Naive thymus-derived CD4-positive, alpha-beta T cell (primary cell): Measurements from ENCODE around the gene PDZRN4. TPM values are rescaled to one million over a fixed set of nuclear protein-coding genes. Genes with fewer than 3 reads are reported as not detected.

Experiments used
- ATAC-seq: fragments of 150-1000 bp; cut with Tn5 transposase; 2 replicates; pipeline ENCODE4 v1.10.0; 2021; ENCODE audit warnings: mild to moderate bottlenecking, moderate library complexity
- CTCF ChIA-PET: fragments of 350-600 bp; sonication (Branson Sonifier 250); formaldehyde crosslinking; loops from one replicate; lab custom pipeline; 2021; ENCODE audit warnings: antibody characterized with exemption; lab: Charles Lee
- POLR2A ChIA-PET: fragments of 350-600 bp; sonication (Branson Sonifier 250); formaldehyde crosslinking; loops from one replicate; lab custom pipeline; 2021; ENCODE audit warnings: antibody characterized with exemption, inconsistent platforms; lab: Charles Lee
- DNase-seq, 9 donors: peaks; one replicate each; pipeline versions ENCODE4 v3.0.0 to v3.0.0-alpha.2; 2020 to 2022; ENCODE audit warnings: mixed read lengths in 1 of 9
- H3K27ac ChIP-seq: one replicate; pipeline ENCODE4 v1.7.0; 2013; ENCODE audit warnings: mild to moderate bottlenecking, low read depth, low read length, moderate library complexity
- H3K27me3 ChIP-seq, 2 donors: one replicate each; pipeline ENCODE4 v1.7.0; 2013; ENCODE audit warnings: low read length in 2 of 2, mild to moderate bottlenecking in 2 of 2, moderate library complexity in 2 of 2; ENCODE audit not compliant: control insufficient read depth in 2 of 2, insufficient read depth in 2 of 2
- H3K36me3 ChIP-seq, 3 experiments: 1 replicate in 2 of 3; 2 replicates in 1 of 3; pipeline ENCODE4 v1.7.0; 2013; ENCODE audit warnings: low read length in 3 of 3, mild to moderate bottlenecking in 3 of 3, moderate library complexity in 1 of 3; ENCODE audit not compliant: insufficient read depth in 3 of 3, control insufficient read depth in 2 of 3
- H3K4me1 ChIP-seq, 2 donors: one replicate each; pipeline ENCODE4 v1.7.0; 2013; ENCODE audit warnings: low read length in 2 of 2, mild to moderate bottlenecking in 2 of 2, moderate library complexity in 1 of 2; ENCODE audit not compliant: control insufficient read depth in 2 of 2, insufficient read depth in 2 of 2
- H3K4me3 ChIP-seq: 2 replicates; pipeline ENCODE4 v1.7.0; 2013; ENCODE audit warnings: mild to moderate bottlenecking, low read length
- H3K9me3 ChIP-seq, 3 experiments: 1 replicate in 2 of 3; 2 replicates in 1 of 3; pipeline ENCODE4 v1.7.0; 2013; ENCODE audit warnings: low read length in 3 of 3; ENCODE audit not compliant: control insufficient read depth in 2 of 3
- H3K27ac Mint-ChIP-seq, 9 donors: one replicate each; pipeline ENCODE4 v1.8.0; 2020 to 2022; ENCODE audit warnings: mixed read lengths in 9 of 9, mild to moderate bottlenecking in 8 of 9, moderate library complexity in 5 of 9, inconsistent platforms in 2 of 9
- H3K27me3 Mint-ChIP-seq, 5 donors: one replicate each; pipeline ENCODE4 v1.8.0; 2021 to 2022; ENCODE audit warnings: mixed read lengths in 5 of 5, mild to moderate bottlenecking in 1 of 5
- H3K36me3 Mint-ChIP-seq, 5 donors: one replicate each; pipeline ENCODE4 v1.8.0; 2020 to 2022; ENCODE audit warnings: mixed read lengths in 5 of 5, mild to moderate bottlenecking in 3 of 5, inconsistent platforms in 1 of 5
- H3K4me1 Mint-ChIP-seq, 7 donors: one replicate each; pipeline ENCODE4 v1.8.0; 2020 to 2022; ENCODE audit warnings: mixed read lengths in 7 of 7, mild to moderate bottlenecking in 3 of 7, inconsistent platforms in 1 of 7
- H3K4me3 Mint-ChIP-seq, 10 donors: one replicate each; pipeline ENCODE4 v1.8.0; 2020 to 2022; ENCODE audit warnings: mild to moderate bottlenecking in 10 of 10, mixed read lengths in 10 of 10, moderate library complexity in 6 of 10, inconsistent platforms in 2 of 10
- H3K9me3 Mint-ChIP-seq, 11 donors: one replicate each; pipeline ENCODE4 v1.8.0; 2020 to 2022; ENCODE audit warnings: mixed read lengths in 11 of 11, mild to moderate bottlenecking in 4 of 11, inconsistent platforms in 1 of 11, moderate library complexity in 1 of 11
- intact Hi-C, 2 donors: fragments of 100-400 bp; cut with micrococcal nuclease; formaldehyde crosslinking; loops; one replicate each; pipeline ENCODE4 v1.15.1; 2023
- polyA plus RNA-seq, 2 donors: library from polyadenylated mRNA; unstranded; fragments of 300-500 nt; fragmentation: Illumina TruSeq; gene quantifications; one replicate each; pipeline ENCODE4 v1.2.3, GENCODE V29; 2021
- total RNA-seq, 6 experiments: library from RNA in 5 of 6; stranded (reverse) in 5 of 6; gene quantifications; 1 replicate in 5 of 6; 2 replicates in 1 of 6; pipeline ENCODE4 v1.2.3 and lab custom pipeline; 2021 to 2026

Gene PDZRN4
- total and polyA plus RNA-seq, 7 experiments from 2014 or later, result not detected

DNA sequence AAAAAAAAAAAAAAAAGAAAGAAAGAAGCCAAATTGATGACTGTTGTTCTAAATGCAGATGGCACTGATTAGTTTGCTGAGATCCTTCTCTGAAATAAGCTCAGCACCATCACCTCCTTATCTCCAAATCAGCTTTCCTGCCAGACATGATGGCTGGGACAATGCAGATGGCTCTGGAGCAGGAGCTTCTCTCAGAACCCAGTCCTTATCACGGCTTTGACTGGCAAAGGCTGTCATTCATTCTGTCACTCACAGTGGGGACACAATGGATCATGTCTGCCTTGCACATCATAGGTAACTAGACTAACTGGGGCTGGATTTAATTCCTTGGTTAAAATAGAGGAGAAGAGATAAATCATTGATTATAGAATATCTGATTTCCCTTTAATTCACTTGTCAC is 146.3 kb downstream of the PDZRN4 start:
- intact Hi-C loops, result no loop called here
- Mint-ChIP-seq H3K4me3 (no peak overlapping the region), H3K36me3 (no peaks in the 10 kb centered on the region), H3K9me3 (peaks cover 0 to 8% (median 0%) of the 10 kb centered on the region in 11 donors), H3K27me3 (peaks cover 0 to 5% (median 0%) of the 10 kb centered on the region in 5 donors), H3K4me1 (no peaks in the 10 kb centered on the region), H3K27ac (no peak overlapping the region)
- H3K4me3 ChIP-seq, result no peak overlapping the region
- ChIA-PET POLR2A (no interaction called here), CTCF (no interaction called here)
- H3K4me1 ChIP-seq, result no peaks in the 10 kb centered on the region
- no peaks in the 10 kb centered on the region for H3K9me3 ChIP-seq
- H3K27ac ChIP-seq, result no peak overlapping the region
- ATAC-seq (no peak), DNase-seq (no peak)
- H3K27me3 ChIP-seq, result no peaks in the 10 kb centered on the region
- H3K36me3 ChIP-seq, result no peaks in the 10 kb centered on the region

DNA sequence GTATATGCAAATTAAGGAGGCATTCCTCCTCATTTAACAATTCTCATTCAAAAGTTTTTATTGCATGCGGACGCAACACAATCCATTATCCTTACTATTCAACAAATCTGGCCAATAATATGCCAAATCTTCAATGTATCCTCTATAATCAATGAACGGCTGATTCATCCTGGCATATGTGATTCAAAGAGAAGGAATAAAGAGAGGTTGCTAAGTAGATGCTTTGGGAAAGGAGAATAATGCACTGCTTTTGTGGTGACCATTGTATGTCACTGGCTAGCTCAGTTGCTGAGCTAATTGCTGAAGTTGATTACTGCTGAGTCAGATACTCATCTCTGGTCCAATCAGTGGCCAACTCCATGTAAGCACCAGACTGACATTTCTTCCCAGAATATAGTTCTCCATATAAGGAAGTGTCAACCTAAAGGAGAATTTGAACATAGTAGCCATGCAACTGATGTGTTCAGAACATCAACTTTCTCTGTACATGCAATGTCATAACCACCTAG is 148.0 kb downstream of the PDZRN4 start:
- no peaks in the 10 kb centered on the region for H3K36me3 Mint-ChIP-seq
- DNase-seq (no peak), ATAC-seq (no peak)
- no peaks in the 10 kb centered on the region for H3K36me3 ChIP-seq
- H3K9me3 ChIP-seq, result no peaks in the 10 kb centered on the region
- ChIA-PET POLR2A (no interaction called here), CTCF (no interaction called here)
- no peaks in the 10 kb centered on the region for H3K4me1 ChIP-seq
- intact Hi-C loops, result no loop called here
- no peaks in the 10 kb centered on the region for H3K4me1 Mint-ChIP-seq
- peaks cover 0 to 15% (median 4%) of the 10 kb centered on the region in 11 donors for H3K9me3 Mint-ChIP-seq
- no peak overlapping the region for H3K4me3 ChIP-seq
- H3K27me3 ChIP-seq, result no peaks in the 10 kb centered on the region
- H3K27ac Mint-ChIP-seq, result no peak overlapping the region
- H3K4me3 Mint-ChIP-seq, result no peak overlapping the region
- H3K27ac ChIP-seq, result no peak overlapping the region
- peaks cover 0 to 5% (median 0%) of the 10 kb centered on the region in 5 donors for H3K27me3 Mint-ChIP-seq

DNA sequence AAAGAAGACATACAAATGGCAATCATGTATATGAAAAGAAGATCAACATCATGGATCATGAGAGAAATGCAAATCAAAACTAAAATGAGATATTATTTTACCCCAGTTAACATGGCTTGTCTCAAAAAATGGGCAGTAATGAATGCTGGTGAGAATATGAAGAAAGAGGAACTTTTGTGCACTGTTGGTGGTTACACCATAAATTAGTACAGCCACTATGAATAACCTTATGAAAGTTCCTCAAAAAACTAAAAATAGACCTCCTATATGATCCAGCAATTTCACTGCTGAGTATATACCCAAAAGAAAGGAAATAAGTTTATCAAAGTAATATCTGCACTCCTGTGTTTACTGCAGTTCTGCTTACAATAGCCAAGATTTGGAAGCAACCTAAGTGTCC is 151.7 kb downstream of the PDZRN4 start:
- H3K27ac Mint-ChIP-seq, result no peak overlapping the region
- intact Hi-C loops, result no loop called here
- no peak overlapping the region for H3K4me3 Mint-ChIP-seq
- H3K4me1 Mint-ChIP-seq, result peaks cover 0 to 2% (median 0%) of the 10 kb centered on the region in 7 donors
- Histone ChIP-seq H3K27ac (no peak overlapping the region), H3K4me3 (no peak overlapping the region), H3K27me3 (no peaks in the 10 kb centered on the region), H3K36me3 (no peaks in the 10 kb centered on the region), H3K4me1 (no peaks in the 10 kb centered on the region), H3K9me3 (no peaks in the 10 kb centered on the region)
- H3K9me3 Mint-ChIP-seq, result peaks cover 0 to 15% (median 3%) of the 10 kb centered on the region in 11 donors
- CTCF ChIA-PET, result no interaction called here
- H3K36me3 Mint-ChIP-seq, result no peaks in the 10 kb centered on the region
- ATAC-seq (peak; percentile 72), DNase-seq (no peak)
- POLR2A ChIA-PET, result no interaction called here
- no peaks in the 10 kb centered on the region for H3K27me3 Mint-ChIP-seq

DNA sequence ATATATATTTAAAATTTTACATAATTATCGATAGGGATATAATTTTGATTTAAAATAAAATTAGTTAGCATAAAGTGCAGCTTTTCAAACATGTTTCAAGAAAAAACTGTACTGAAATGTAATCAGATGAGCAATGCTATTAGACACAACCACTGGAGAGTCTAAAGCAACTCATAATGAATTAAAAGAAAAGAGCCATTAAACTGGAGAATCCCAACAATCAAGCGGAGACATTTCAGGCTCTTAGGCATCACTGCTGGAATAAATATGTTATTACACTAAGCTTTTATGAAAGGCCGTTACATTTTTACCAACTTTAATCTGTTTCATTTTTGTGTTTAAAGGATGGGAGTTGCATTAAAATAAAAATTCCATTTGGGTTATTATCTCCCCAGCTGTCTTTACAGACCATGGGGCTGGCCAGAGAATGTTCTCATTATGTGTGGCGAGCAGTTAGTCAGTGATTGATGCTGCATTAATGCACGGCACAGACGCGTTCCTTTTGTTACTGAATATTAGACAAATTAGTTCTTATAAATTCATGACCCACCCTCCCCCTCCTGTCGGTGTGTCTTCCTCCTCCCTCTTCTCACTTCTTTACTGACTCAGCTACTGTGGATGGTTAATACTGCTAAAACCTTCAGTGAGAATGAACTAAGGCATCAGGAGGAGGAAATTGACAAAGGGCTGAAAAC is 156.8 kb downstream of the PDZRN4 start:
- POLR2A ChIA-PET, result no interaction called here

DNA sequence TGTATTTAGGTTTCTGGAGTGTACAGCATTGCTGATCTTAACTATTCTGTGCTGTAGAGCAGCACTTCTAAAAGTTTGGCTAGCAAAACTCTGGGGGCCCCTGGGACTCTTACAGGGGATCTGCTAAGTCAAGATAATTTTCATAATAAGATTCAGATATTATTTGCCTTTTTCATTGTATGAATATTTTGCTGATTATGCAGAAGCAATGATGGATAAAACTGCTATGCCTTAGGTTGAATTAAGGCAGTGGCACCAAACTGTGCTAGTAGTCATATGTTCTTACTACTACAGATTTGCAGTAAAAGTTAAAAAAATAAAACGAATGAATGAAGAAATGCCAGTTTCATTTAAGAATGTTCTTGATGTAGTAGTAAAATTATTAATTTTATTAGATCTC is 160.1 kb downstream of the PDZRN4 start:
- H3K27me3 Mint-ChIP-seq, result no peaks in the 10 kb centered on the region
- H3K27me3 ChIP-seq, result no peaks in the 10 kb centered on the region
- ChIA-PET CTCF (interaction anchor here (0.7 kb wide), 1 partner anchor 12 kb away, joined by 3 read pairs; no protein-coding TSS in a partner anchor), POLR2A (no interaction called here)
- no peaks in the 10 kb centered on the region for H3K4me1 ChIP-seq
- no peak overlapping the region for H3K4me3 ChIP-seq
- no peaks in the 10 kb centered on the region for H3K36me3 ChIP-seq
- no peak overlapping the region for H3K27ac Mint-ChIP-seq
- intact Hi-C loops, result no loop called here
- H3K36me3 Mint-ChIP-seq, result no peaks in the 10 kb centered on the region
- peaks cover 3 to 13% (median 6%) of the 10 kb centered on the region in 11 donors for H3K9me3 Mint-ChIP-seq
- DNase-seq, result no peak
- no peak overlapping the region for H3K4me3 Mint-ChIP-seq
- H3K9me3 ChIP-seq, result no peaks in the 10 kb centered on the region
- H3K4me1 Mint-ChIP-seq, result no peaks in the 10 kb centered on the region
- no peak for ATAC-seq
- no peak overlapping the region for H3K27ac ChIP-seq

More for the DNA sequence above, 156.8 kb downstream of the PDZRN4 start:
- intact Hi-C loops, result no loop called here
- CTCF ChIA-PET, result no interaction called here
- Histone ChIP-seq H3K27ac (no peak overlapping the region), H3K9me3 (no peaks in the 10 kb centered on the region), H3K36me3 (no peaks in the 10 kb centered on the region), H3K27me3 (no peaks in the 10 kb centered on the region), H3K4me3 (no peak overlapping the region), H3K4me1 (no peaks in the 10 kb centered on the region)
- peaks cover 0 to 7% (median 2%) of the 10 kb centered on the region in 11 donors for H3K9me3 Mint-ChIP-seq
- peaks cover 0 to 2% (median 0%) of the 10 kb centered on the region in 7 donors for H3K4me1 Mint-ChIP-seq
- no peaks in the 10 kb centered on the region for H3K36me3 Mint-ChIP-seq
- H3K27ac Mint-ChIP-seq, result no peak overlapping the region
- no peak for ATAC-seq
- DNase-seq, result no peak
- H3K27me3 Mint-ChIP-seq, result no peaks in the 10 kb centered on the region
- H3K4me3 Mint-ChIP-seq, result no peak overlapping the region

DNA sequence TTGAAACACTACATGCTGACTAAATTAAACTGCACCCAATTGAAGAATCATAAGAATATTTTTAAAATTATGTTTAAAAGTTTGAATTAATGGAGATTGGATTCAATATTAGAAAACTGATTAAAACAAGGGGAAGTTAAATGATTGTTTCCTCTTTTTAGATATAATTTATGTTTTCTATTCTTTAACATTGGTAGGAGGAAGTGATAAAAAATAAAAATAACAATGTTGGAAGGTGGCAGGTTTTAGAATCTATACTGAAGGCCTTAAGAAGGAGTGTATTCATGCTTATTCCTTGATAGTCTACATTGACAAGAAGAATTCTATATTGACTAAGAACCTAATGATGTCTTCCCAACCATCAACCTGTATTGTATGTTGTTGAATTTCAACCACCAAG is 168.1 kb downstream of the PDZRN4 start:
- Mint-ChIP-seq H3K36me3 (no peaks in the 10 kb centered on the region), H3K27ac (no peak overlapping the region), H3K4me3 (no peak overlapping the region), H3K27me3 (peaks cover 0 to 4% (median 0%) of the 10 kb centered on the region in 5 donors), H3K4me1 (no peaks in the 10 kb centered on the region), H3K9me3 (peaks cover 2 to 9% (median 3%) of the 10 kb centered on the region in 11 donors)
- no peak for DNase-seq
- Histone ChIP-seq H3K4me3 (no peak overlapping the region), H3K4me1 (no peaks in the 10 kb centered on the region), H3K27me3 (no peaks in the 10 kb centered on the region), H3K27ac (no peak overlapping the region), H3K9me3 (no peaks in the 10 kb centered on the region), H3K36me3 (no peaks in the 10 kb centered on the region)
- intact Hi-C loops, result no loop called here
- POLR2A ChIA-PET, result no interaction called here
- ATAC-seq, result no peak
- CTCF ChIA-PET, result no interaction called here

DNA sequence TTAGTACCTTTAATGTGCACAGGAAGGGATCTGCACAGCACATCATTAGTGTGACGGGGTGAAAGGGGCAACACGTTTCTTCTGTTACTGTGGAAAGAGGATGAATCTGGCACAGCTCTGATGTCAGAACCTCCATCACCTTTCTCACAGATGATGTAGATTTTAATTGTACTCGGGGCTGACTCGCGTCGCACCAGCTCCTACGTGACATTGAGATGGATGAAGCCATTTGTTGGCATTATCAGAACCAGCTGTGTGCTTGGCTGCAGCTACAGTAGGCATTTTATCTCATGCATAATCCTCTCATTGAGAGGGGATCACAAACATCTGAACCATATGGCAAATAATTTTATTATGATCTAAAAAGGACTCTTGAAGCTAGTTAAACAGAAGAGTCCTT is 173.6 kb downstream of the PDZRN4 start:
- H3K4me3 Mint-ChIP-seq, result no peak overlapping the region
- intact Hi-C loops, result no loop called here
- no peak overlapping the region for H3K27ac Mint-ChIP-seq
- CTCF ChIA-PET, result no interaction called here
- Histone ChIP-seq H3K9me3 (no peaks in the 10 kb centered on the region), H3K27ac (no peak overlapping the region), H3K27me3 (no peaks in the 10 kb centered on the region), H3K4me3 (no peak overlapping the region), H3K36me3 (no peaks in the 10 kb centered on the region), H3K4me1 (no peaks in the 10 kb centered on the region)
- DNase-seq (no peak), ATAC-seq (no peak)
- no peaks in the 10 kb centered on the region for H3K36me3 Mint-ChIP-seq
- peaks cover 0 to 5% (median 0%) of the 10 kb centered on the region in 11 donors for H3K9me3 Mint-ChIP-seq
- peaks cover 0 to 4% (median 0%) of the 10 kb centered on the region in 5 donors for H3K27me3 Mint-ChIP-seq
- no peaks in the 10 kb centered on the region for H3K4me1 Mint-ChIP-seq
- POLR2A ChIA-PET, result no interaction called here
